DMS114 treated with DMSO at 0.1 percent for 48 hours (cell line): Measurements from ENCODE around the gene STPG3.

ENCODE experiments used
- DNase-seq: peaks from one replicate; lab custom pipeline; 2025; ENCODE audit not compliant: unreplicated experiment; lab: John Stamatoyannopoulos, UW

STPG3 gene

GRCh38 chr9:137251194-137251461 lies at the start of gene STPG3:
STPG3 (plus strand) TSS chr9:137251286; CDS start chr9:137251287, 1 bp downstream.
- no peak for DNase-seq

- no peak for DNase-seq
Observed at GRCh38 chr9:137202966-137203365, 48.1 kb upstream of the STPG3 start.

- no peak for DNase-seq
Observed at GRCh38 chr9:137204731-137205125, 46.4 kb upstream of the STPG3 start.

- DNase-seq, result peak; percentile 70
Observed at GRCh38 chr9:137205126-137206069, 45.7 kb upstream of the STPG3 start, which contains the start of the genes NDOR1 and TMEM203. NDOR1 (plus strand) TSS chr9:137205700; CDS start chr9:137205778, 78 bp downstream. TMEM203 (minus strand) TSS chr9:137205648; CDS start chr9:137205414, 234 bp downstream.

GRCh38 chr9:137206602-137207001 lies 44.5 kb upstream of the STPG3 start:
- no peak for DNase-seq

- DNase-seq, result no peak
Observed at GRCh38 chr9:137211532-137211931, 39.6 kb upstream of the STPG3 start.

GRCh38 chr9:137212520-137212919 lies 38.6 kb upstream of the STPG3 start:
- no peak for DNase-seq

GRCh38 chr9:137213160-137214060 lies 37.7 kb upstream of the STPG3 start:
- DNase-seq, result no peak

- DNase-seq, result no peak
Observed at GRCh38 chr9:137214620-137215019, 36.5 kb upstream of the STPG3 start.

GRCh38 chr9:137215196-137215986 lies 35.7 kb upstream of the STPG3 start:
- no peak for DNase-seq

GRCh38 chr9:137216188-137216965 lies 34.7 kb upstream of the STPG3 start:
- no peak for DNase-seq

- DNase-seq, result no peak
Observed at GRCh38 chr9:137217276-137218211, 33.5 kb upstream of the STPG3 start.

- no peak for DNase-seq
Observed at GRCh38 chr9:137218212-137218753, 32.8 kb upstream of the STPG3 start.

- DNase-seq, result no peak
Observed at GRCh38 chr9:137218754-137219271, 32.3 kb upstream of the STPG3 start.

GRCh38 chr9:137219757-137220316 lies 31.2 kb upstream of the STPG3 start:
- DNase-seq, result no peak

- DNase-seq, result no peak
Observed at GRCh38 chr9:137220317-137221094, 30.6 kb upstream of the STPG3 start.

- DNase-seq, result no peak
Observed at GRCh38 chr9:137221095-137221505, 30.0 kb upstream of the STPG3 start.
